Measurements from ENCODE around the gene ARID1B. TPM values are rescaled to one million over a fixed set of nuclear protein-coding genes. Genes with fewer than 3 reads are reported as not detected.

The ARID1B gene
- total and polyA plus RNA-seq, 9 of the 15 experiments (the other 6 are each of a cell fraction or from before 2014, with no cell fraction given): 12.5 to 50.5 (median 25.8) TPM

DNA sequence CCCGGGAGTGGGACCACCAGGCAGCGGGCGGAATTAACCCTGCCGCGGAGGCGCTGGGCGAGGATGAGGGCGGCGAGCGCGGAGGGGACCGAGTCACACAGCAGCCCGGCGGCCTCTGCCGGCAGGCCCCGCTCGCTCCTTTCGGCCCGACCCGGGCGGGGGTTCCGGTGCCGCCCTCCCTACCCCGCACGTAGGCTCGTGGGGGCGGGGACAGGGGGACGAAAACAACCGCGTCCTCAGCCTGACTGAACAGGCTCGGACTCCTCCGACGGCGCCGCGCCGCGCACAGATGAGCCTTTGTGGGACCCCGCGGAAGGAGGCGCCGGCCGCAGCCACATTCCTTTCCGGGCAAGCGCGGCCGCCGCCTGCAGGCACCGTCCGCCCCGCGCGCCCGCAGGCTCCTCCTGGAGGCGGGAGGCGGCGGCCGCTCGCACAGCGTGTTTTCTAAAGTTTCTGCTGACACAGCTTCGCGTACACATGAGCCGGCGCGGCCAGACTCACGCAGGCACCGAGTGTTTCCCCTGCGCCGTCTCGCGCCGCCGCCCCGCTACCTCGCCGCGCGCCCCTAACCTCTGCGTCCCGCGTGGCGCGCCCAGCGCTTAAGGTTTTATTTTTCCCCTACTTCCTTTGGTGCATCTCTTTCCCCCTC lies 244.3 kb downstream of the ARID1B start (continued):
- TF ChIP-seq CHD1 (IDR thresholded peaks at IDR 0.05; ENCODE audit: low read length) (peak; percentile 67), ETS2 (tag; IDR thresholded peaks at IDR 0.05; ENCODE audit: borderline replicate concordance, poor library complexity, severe bottlenecking) (no peak), ZNF316 (IDR thresholded peaks at IDR 0.05) (peak; percentile 97), ZSCAN29 (IDR thresholded peaks at IDR 0.05) (no peak), ZZZ3 (IDR thresholded peaks at IDR 0.05) (no peak), ZNF354B (CRISPR knock-in tag; IDR thresholded peaks at IDR 0.05) (no peak), GATAD2A (IDR thresholded peaks at IDR 0.05) (no peak; the same call in 1 of the 2 replicates), ZNF583 (CRISPR knock-in tag; IDR thresholded peaks at IDR 0.05) (no peak; the same call in 1 of the 2 replicates), MIER1 (IDR thresholded peaks at IDR 0.05; ENCODE audit: low read depth) (no peak), ZBTB34 (CRISPR knock-in tag; IDR thresholded peaks at IDR 0.05) (no peak), KDM4B (IDR thresholded peaks at IDR 0.05; ENCODE audit: borderline replicate concordance in 2 of 2, low read depth in 1 of 2) (peak in 1 of 2 experiments; percentile 84; a peak in 1 of 4 replicates), PCBP1 (IDR thresholded peaks at IDR 0.05; ENCODE audit: low read depth, low read length, poor library complexity, severe bottlenecking) (peak; percentile 92), XRCC5 (IDR thresholded peaks at IDR 0.05; ENCODE audit: low read depth, low read length) (no peak; the same call in 1 of the 2 replicates), NCOA2 (IDR thresholded peaks at IDR 0.05; ENCODE audit: partially characterized antibody in 2 of 2) (no peak), ZNF436 (CRISPR knock-in tag; IDR thresholded peaks at IDR 0.05) (no peak), ZFP1 (CRISPR knock-in tag; IDR thresholded peaks at IDR 0.05) (no peak), KLF10 (CRISPR knock-in tag; IDR thresholded peaks at IDR 0.05) (no peak), SIX5 (IDR thresholded peaks at IDR 0.05; ENCODE audit: borderline replicate concordance in 1 of 2, insufficient read depth in 1 of 2, low read depth in 1 of 2, low read length in 2 of 2) (no peak), GABPB1 (CRISPR knock-in tag; IDR thresholded peaks at IDR 0.05) (peak; percentile 87), ZNF274 (IDR thresholded peaks at IDR 0.05; ENCODE audit: borderline replicate concordance, low read depth, low read length) (peak; percentile 51; the same call in 1 of the 2 replicates)
- TF ChIP-seq, protein P1, sequence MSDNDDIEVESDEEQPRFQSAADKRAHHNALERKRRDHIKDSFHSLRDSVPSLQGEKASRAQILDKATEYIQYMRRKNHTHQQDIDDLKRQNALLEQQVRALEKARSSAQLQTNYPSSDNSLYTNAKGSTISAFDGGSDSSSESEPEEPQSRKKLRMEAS (CRISPR knock-in tag; IDR thresholded peaks at IDR 0.05): peak; percentile 75
- TF ChIP-seq, protein P2, sequence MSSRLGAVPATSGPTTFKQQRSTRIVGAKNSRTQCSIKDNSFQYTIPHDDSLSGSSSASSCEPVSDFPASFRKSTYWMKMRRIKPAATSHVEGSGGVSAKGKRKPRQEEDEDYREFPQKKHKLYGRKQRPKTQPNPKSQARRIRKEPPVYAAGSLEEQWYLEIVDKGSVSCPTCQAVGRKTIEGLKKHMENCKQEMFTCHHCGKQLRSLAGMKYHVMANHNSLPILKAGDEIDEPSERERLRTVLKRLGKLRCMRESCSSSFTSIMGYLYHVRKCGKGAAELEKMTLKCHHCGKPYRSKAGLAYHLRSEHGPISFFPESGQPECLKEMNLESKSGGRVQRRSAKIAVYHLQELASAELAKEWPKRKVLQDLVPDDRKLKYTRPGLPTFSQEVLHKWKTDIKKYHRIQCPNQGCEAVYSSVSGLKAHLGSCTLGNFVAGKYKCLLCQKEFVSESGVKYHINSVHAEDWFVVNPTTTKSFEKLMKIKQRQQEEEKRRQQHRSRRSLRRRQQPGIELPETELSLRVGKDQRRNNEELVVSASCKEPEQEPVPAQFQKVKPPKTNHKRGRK (tag; IDR thresholded peaks at IDR 0.05): no peak
